H1 (cell line): ENCODE results near the gene CD300H.

Experiments
- BRCA1 ChIP-seq: IDR thresholded peaks from 2 replicates; pipeline ENCODE4 v1.6.1; 2012; ENCODE audit warnings: low read depth, low read length, improper control_type of control experiment
- CBX8 ChIP-seq: fragments of 300-800, 300-1000 bp; sonication (generic); IDR thresholded peaks from 2 replicates; pipeline ENCODE4 v1.7.1; 2016; ENCODE audit warnings: low read depth, low read length, borderline replicate concordance
- EP300 ChIP-seq, 2 experiments: IDR thresholded peaks; 1 replicate in 1 of 2; 2 replicates in 1 of 2; pipeline ENCODE4 v1.6.1; 2011 to 2012; ENCODE audit warnings: low read depth in 2 of 2, low read length in 2 of 2, mild to moderate bottlenecking in 2 of 2, borderline replicate concordance in 1 of 2, inconsistent platforms in 1 of 2, moderate library complexity in 1 of 2
- KDM4A ChIP-seq: IDR thresholded peaks from one replicate; pipeline ENCODE4 v1.7.1; 2012; ENCODE audit warnings: low read depth, mild to moderate bottlenecking, moderate library complexity, low read length, inconsistent platforms; ENCODE audit not compliant: severe bottlenecking
- NANOG ChIP-seq: IDR thresholded peaks from 2 replicates; pipeline ENCODE4 v1.6.1; 2011; ENCODE audit warnings: low read length, low read depth, mild to moderate bottlenecking, inconsistent platforms; ENCODE audit not compliant: insufficient read depth, poor library complexity, severe bottlenecking
- NRF1 ChIP-seq: IDR thresholded peaks from 2 replicates; pipeline ENCODE4 v1.6.1; 2011; ENCODE audit warnings: mild to moderate bottlenecking, low read depth, low read length, improper control_type of control experiment
- RFX5 ChIP-seq: IDR thresholded peaks from 2 replicates; pipeline ENCODE4 v1.6.1; 2011; ENCODE audit warnings: low read depth, low read length, improper control_type of control experiment, borderline replicate concordance
- SP1 ChIP-seq: IDR thresholded peaks from 2 replicates; pipeline ENCODE4 v1.6.1; 2011; ENCODE audit warnings: low read depth, low read length
- SUZ12 ChIP-seq: fragments of 200-600 bp; sonication (generic); IDR thresholded peaks from 2 replicates; pipeline ENCODE4 v1.6.1; 2012; ENCODE audit warnings: mild to moderate bottlenecking, inconsistent platforms, low read length, moderate library complexity, mixed read lengths
- TEAD4 ChIP-seq: IDR thresholded peaks from 2 replicates; pipeline ENCODE4 v1.6.1; 2012; ENCODE audit warnings: low read depth, low read length, inconsistent platforms, mixed read lengths
- ZNF274 ChIP-seq: IDR thresholded peaks from 2 replicates; pipeline ENCODE4 v1.7.0; 2012; ENCODE audit warnings: low read length, borderline replicate concordance; ENCODE audit errors: extremely low read depth
- TF ChIP-seq, protein P1 (sequence below): IDR thresholded peaks from 2 replicates; pipeline ENCODE4 v1.6.1; 2011; ENCODE audit warnings: low read length, improper control_type of control experiment
- TF ChIP-seq, protein P2 (sequence below), 3 experiments: IDR thresholded peaks; 1 replicate in 2 of 3; 2 replicates in 1 of 3; pipeline versions ENCODE4 v1.5.1 to v1.6.1; 2011; ENCODE audit warnings: low read length in 3 of 3, mild to moderate bottlenecking in 3 of 3, inconsistent platforms in 2 of 3, low read depth in 1 of 3, moderate library complexity in 1 of 3; ENCODE audit not compliant: insufficient read depth in 1 of 3; ENCODE audit errors: control extremely low read depth in 1 of 3
- TF ChIP-seq, protein P3 (sequence below): IDR thresholded peaks from 2 replicates; pipeline ENCODE4 v1.6.1; 2012; ENCODE audit warnings: inconsistent platforms

DNA sequence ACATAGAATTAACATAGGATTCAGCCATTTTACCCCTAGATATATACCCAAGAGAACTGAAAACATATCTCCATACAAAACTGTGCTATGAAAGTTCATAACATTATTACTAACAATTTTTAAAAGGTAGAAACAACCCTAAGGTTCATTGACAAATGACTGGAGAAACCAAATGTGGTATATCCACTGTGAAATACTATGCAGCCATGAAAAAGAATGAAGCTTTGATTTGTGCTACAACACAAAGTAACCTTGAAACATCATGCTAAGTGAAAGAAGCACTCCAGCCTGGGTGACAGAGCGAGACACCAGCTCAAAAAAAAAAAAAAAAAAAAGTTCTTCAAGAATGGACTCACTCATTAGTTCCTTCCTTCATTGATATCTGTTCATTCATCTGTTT, 24.2 kb upstream of the CD300H start:
- TF ChIP-seq ZNF274 (no peak), NANOG (no peak), CBX8 (no peak), NRF1 (no peak), TEAD4 (no peak), SUZ12 (no peak), SP1 (no peak), KDM4A (no peak), EP300 (IDR thresholded peaks at IDR 0.05; ENCODE audit: borderline replicate concordance in 1 of 2, low read depth in 2 of 2, low read length in 2 of 2) (no peak), RFX5 (no peak), BRCA1 (no peak)
- TF ChIP-seq, protein P1, sequence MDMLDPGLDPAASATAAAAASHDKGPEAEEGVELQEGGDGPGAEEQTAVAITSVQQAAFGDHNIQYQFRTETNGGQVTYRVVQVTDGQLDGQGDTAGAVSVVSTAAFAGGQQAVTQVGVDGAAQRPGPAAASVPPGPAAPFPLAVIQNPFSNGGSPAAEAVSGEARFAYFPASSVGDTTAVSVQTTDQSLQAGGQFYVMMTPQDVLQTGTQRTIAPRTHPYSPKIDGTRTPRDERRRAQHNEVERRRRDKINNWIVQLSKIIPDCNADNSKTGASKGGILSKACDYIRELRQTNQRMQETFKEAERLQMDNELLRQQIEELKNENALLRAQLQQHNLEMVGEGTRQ = no peak
- TF ChIP-seq, protein P2, sequence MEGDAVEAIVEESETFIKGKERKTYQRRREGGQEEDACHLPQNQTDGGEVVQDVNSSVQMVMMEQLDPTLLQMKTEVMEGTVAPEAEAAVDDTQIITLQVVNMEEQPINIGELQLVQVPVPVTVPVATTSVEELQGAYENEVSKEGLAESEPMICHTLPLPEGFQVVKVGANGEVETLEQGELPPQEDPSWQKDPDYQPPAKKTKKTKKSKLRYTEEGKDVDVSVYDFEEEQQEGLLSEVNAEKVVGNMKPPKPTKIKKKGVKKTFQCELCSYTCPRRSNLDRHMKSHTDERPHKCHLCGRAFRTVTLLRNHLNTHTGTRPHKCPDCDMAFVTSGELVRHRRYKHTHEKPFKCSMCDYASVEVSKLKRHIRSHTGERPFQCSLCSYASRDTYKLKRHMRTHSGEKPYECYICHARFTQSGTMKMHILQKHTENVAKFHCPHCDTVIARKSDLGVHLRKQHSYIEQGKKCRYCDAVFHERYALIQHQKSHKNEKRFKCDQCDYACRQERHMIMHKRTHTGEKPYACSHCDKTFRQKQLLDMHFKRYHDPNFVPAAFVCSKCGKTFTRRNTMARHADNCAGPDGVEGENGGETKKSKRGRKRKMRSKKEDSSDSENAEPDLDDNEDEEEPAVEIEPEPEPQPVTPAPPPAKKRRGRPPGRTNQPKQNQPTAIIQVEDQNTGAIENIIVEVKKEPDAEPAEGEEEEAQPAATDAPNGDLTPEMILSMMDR (IDR thresholded peaks at IDR 0.05; ENCODE audit: control extremely low read depth in 1 of 3, insufficient read depth in 1 of 3, low read depth in 1 of 3, low read length in 3 of 3) = no peak
- TF ChIP-seq, protein P3, sequence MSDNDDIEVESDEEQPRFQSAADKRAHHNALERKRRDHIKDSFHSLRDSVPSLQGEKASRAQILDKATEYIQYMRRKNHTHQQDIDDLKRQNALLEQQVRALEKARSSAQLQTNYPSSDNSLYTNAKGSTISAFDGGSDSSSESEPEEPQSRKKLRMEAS = no peak
